ENCODE measurements around the gene GPR107.

GPR107 gene

GRCh38 chr9:130107234-130107861 is 53.6 kb downstream of the GPR107 start:
- TF ChIP-seq RAD21 (IDR thresholded peaks at IDR 0.05; ENCODE audit: low read depth) (peak; percentile 97), CREB1 (IDR thresholded peaks at IDR 0.05; ENCODE audit: low read depth) (no peak)

DNA sequence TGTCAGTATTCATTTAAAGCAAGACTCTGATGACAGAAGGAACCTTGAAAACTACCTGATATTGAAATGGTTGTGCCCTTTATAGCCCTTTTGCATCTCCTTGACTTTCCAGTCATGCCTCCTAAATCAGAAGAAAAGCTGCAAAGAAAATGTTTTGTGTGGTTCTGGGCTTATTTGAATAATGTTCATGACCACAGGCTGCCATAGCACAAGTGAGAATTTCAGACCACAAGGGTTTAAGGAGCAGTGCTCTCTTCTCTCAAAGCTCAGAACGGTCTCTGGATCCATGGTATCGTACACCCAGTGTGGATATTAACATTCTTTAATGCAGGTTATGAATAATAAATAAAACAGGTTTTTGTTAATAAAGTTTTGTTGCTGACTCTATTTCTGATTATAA is 54.2 kb downstream of the GPR107 start:
- TF ChIP-seq RAD21 (IDR thresholded peaks at IDR 0.05; ENCODE audit: low read depth) (no peak), YY1 (IDR thresholded peaks at IDR 0.05; ENCODE audit: low read depth) (no peak), CEBPB (IDR thresholded peaks at IDR 0.05) (no peak), CREB1 (IDR thresholded peaks at IDR 0.05; ENCODE audit: low read depth) (no peak)

GRCh38 chr9:130110166-130110565 is 56.5 kb downstream of the GPR107 start:
- no peak for TF ChIP-seq EGR1 (IDR thresholded peaks at IDR 0.05)
- peak; percentile 65 for TF ChIP-seq RAD21 (IDR thresholded peaks at IDR 0.05; ENCODE audit: low read depth)

GRCh38 chr9:130110596-130111021 is 56.9 kb downstream of the GPR107 start:
- TF ChIP-seq ZBTB7A (IDR thresholded peaks at IDR 0.05; ENCODE audit: low read depth): no peak
- no peak for TF ChIP-seq EP300 (IDR thresholded peaks at IDR 0.05; ENCODE audit: borderline replicate concordance)
- TF ChIP-seq REST (IDR thresholded peaks at IDR 0.05; ENCODE audit: low read depth): no peak
- no peak for TF ChIP-seq CEBPB (IDR thresholded peaks at IDR 0.05)
- no peak for TF ChIP-seq FOXM1 (IDR thresholded peaks at IDR 0.05; ENCODE audit: borderline replicate concordance, low read depth)
- no peak for TF ChIP-seq MAX (IDR thresholded peaks at IDR 0.05)
- TF ChIP-seq TEAD4 (IDR thresholded peaks at IDR 0.05): no peak
- no peak for TF ChIP-seq YY1 (IDR thresholded peaks at IDR 0.05; ENCODE audit: low read depth)
- no peak for TF ChIP-seq TCF12 (IDR thresholded peaks at IDR 0.05; ENCODE audit: low read depth)
- no peak for TF ChIP-seq NFIC (IDR thresholded peaks at IDR 0.05)
- no peak for TF ChIP-seq TAF1 (IDR thresholded peaks at IDR 0.05; ENCODE audit: low read depth)
- no peak for TF ChIP-seq EGR1 (IDR thresholded peaks at IDR 0.05)
- no peak for TF ChIP-seq USF1 (IDR thresholded peaks at IDR 0.05)
- no peak for TF ChIP-seq RAD21 (IDR thresholded peaks at IDR 0.05; ENCODE audit: low read depth)
- TF ChIP-seq CREB1 (IDR thresholded peaks at IDR 0.05; ENCODE audit: low read depth): no peak

DNA sequence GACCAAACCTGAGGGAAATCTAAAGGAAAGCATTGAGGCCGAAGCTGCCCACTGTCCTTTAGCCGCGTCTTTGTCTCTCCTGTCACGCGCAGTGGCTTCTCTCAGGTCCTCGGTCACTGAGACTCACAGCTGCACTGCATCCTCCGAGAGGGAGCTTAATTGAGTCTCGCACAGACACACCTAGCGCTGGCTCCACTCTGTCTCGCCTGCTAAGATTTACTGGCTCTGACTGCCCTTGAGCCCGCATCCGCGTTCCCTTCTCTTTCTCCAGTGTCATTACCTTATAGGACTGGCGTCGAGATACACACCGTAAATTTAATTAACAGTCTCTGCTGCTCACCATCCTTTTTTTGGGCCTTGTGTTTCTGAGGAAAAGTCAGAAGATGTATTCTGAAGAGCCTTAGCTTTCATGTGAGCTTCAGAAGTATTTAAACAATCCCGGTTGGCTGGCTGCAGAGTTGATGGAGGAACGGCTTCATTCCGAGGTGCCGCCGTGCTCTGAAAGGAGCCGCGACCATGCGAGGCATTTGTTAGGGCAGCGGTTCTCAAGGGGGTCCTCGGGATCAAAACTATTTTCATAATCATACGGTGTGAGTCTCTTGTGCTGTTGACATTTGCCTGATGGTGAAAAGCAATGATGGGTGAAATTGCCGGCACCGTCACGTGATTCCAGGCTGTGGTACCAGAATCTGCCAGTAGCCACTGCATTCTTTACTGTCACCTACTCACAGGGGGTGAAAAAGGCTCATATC is 58.3 kb downstream of the GPR107 start:
- TF ChIP-seq USF1 (IDR thresholded peaks at IDR 0.05): 0 out of 2 replicates have a peak, but pooled peaks have one; percentile 14
- no peak for TF ChIP-seq MAX (IDR thresholded peaks at IDR 0.05)

DNA sequence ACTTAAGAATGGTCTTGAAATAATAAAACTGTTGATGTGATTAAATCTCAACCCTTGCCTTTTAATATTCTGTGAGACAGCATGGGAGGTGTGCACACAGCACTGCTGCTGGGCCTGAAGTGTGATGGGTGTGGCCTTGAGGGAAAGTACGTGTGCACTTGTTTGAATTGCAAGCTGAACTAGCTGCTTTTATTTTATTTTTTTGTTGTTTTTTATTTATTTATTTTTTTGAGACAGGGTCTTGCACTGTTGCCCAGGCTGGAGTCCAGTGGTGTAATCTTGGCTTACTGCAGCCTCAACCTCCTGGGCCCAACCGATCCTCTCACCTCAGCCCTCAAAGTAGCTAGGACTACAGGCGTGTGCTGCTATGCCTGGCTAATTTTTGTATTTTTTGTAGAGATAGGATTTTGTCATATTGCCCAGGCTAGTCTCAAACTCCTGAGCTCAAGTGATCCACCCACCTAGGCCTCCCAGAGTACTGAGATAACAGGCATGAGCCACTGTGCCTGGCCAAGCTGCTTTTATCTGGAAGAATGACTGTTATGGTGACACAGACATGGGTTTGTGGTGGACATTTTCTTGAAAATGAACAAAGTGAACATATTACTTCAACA is 58.9 kb downstream of the GPR107 start:
- TF ChIP-seq EGR1 (IDR thresholded peaks at IDR 0.05) (no peak), REST (IDR thresholded peaks at IDR 0.05; ENCODE audit: low read depth) (no peak), TEAD4 (IDR thresholded peaks at IDR 0.05) (no peak), EP300 (IDR thresholded peaks at IDR 0.05; ENCODE audit: borderline replicate concordance) (no peak), MAX (IDR thresholded peaks at IDR 0.05) (no peak), TAF1 (IDR thresholded peaks at IDR 0.05; ENCODE audit: low read depth) (no peak), FOXM1 (IDR thresholded peaks at IDR 0.05; ENCODE audit: borderline replicate concordance, low read depth) (no peak), CREB1 (IDR thresholded peaks at IDR 0.05; ENCODE audit: low read depth) (no peak), TCF12 (IDR thresholded peaks at IDR 0.05; ENCODE audit: low read depth) (no peak), RAD21 (IDR thresholded peaks at IDR 0.05; ENCODE audit: low read depth) (no peak), CEBPB (IDR thresholded peaks at IDR 0.05) (no peak), ZBTB7A (IDR thresholded peaks at IDR 0.05; ENCODE audit: low read depth) (no peak)
